ENCODE measurements around the gene GARNL3.

- TF ChIP-seq REST (IDR thresholded peaks at IDR 0.05; ENCODE audit: insufficient read depth in 1 of 2, low read depth in 2 of 2, low read length in 2 of 2): no peak
- TF ChIP-seq POLR2AphosphoS5 (IDR thresholded peaks at IDR 0.05; ENCODE audit: low read depth, low read length): no peak
- no peak for TF ChIP-seq TAF1 (IDR thresholded peaks at IDR 0.05; ENCODE audit: borderline replicate concordance, insufficient read depth, low read length)
- TF ChIP-seq FOXP2 (optimal IDR thresholded peaks at IDR 0.05; ENCODE audit: borderline replicate concordance, extremely low read depth, extremely low read length, insufficient read depth): no peak
These were observed 153.5 kb downstream of the GARNL3 start for GRCh38 chr9:127418037-127418471.

All from PFSK-1 (cell line).